HCT116 (cell line): ENCODE data around the gene OR1F1. TPM values are rescaled to one million over a fixed set of nuclear protein-coding genes. Genes with fewer than 3 reads are reported as not detected.

Experiments used
- ATAC-seq: fragments of 200-7000 bp; cut with Tn5 transposase; 2 replicates; pipeline ENCODE4 v1.9.1; 2020; ENCODE audit warnings: mild to moderate bottlenecking, moderate library complexity
- BruUV-seq: library from RNA; stranded (reverse); fragments of 400-500 nt; replicated peaks from 2 replicates; lab custom pipeline; 2021; lab: Mats Ljungman, UMichigan
- CTCF ChIA-PET: fragments of 300-600 bp; sonication (Branson Sonifier 250); formaldehyde crosslinking; loops from one replicate; lab custom pipeline; 2021; ENCODE audit warnings: antibody characterized with exemption; lab: Charles Lee
- POLR2A ChIA-PET: fragments of 300-600, 350-600 bp; sonication (Branson Sonifier 250); formaldehyde crosslinking; loops from one replicate; lab custom pipeline; 2021; ENCODE audit warnings: antibody characterized with exemption; lab: Charles Lee
- RAD21 ChIA-PET, 2 experiments: fragments of 300-600 bp; sonication (Branson Sonifier 250); formaldehyde crosslinking; loops; one replicate each; lab custom pipeline; 2023; ENCODE audit warnings: low total read pairs in 2 of 2; ENCODE audit not compliant: uncharacterized antibody in 2 of 2, unreplicated experiment in 2 of 2, low non-redundant PET in 1 of 2; lab: Charles Lee
- DNase-seq: peaks from one replicate; pipeline ENCODE4 v3.0.0-alpha.2; 2010; ENCODE audit warnings: low read depth, low spot score
- H2AFZ ChIP-seq: fragments of 200-600 bp; shearing (Covaris generic), sonication (generic); 2 replicates; pipeline ENCODE4 v1.6.1; 2017; ENCODE audit warnings: low read depth, mixed run types, mixed read lengths, antibody characterized with exemption, low read length; ENCODE audit not compliant: poor library complexity, severe bottlenecking
- H3K27ac ChIP-seq: 2 replicates; pipeline ENCODE4 v1.5.1; 2012; ENCODE audit warnings: low read depth, low read length
- H3K27me3 ChIP-seq: fragments of 200-600 bp; sonication (generic); 2 replicates; pipeline ENCODE4 v1.6.1; 2016; ENCODE audit warnings: mixed run types, low read length, mixed read lengths; ENCODE audit not compliant: insufficient read depth
- H3K36me3 ChIP-seq, 2 experiments: fragments of 200-500 bp in 1 of 2; fragments of 200-600 bp in 1 of 2; sonication (Bioruptor generic) in 1 of 2; sonication (generic) in 1 of 2; 2 replicates each; pipeline versions ENCODE4 v1.5.1 to v1.6.1; 2014 to 2016; ENCODE audit warnings: low read length in 2 of 2, inconsistent platforms in 1 of 2, mixed read lengths in 1 of 2, mixed run types in 1 of 2; ENCODE audit not compliant: insufficient read depth in 2 of 2, control insufficient read depth in 1 of 2
- H3K4me1 ChIP-seq, 2 experiments: fragments of 200-600 bp in 1 of 2; sonication (generic) in 1 of 2; 2 replicates each; pipeline versions ENCODE4 v1.5.1 to v1.6.1; 2012 to 2017; ENCODE audit warnings: low read length in 2 of 2, inconsistent platforms in 1 of 2, mild to moderate bottlenecking in 1 of 2, mixed read lengths in 1 of 2, mixed run types in 1 of 2, moderate library complexity in 1 of 2; ENCODE audit not compliant: insufficient read depth in 2 of 2, control insufficient read depth in 1 of 2
- H3K4me2 ChIP-seq: fragments of 200-600 bp; sonication (generic); 2 replicates; pipeline ENCODE4 v1.6.1; 2017; ENCODE audit warnings: mixed run types, low read length, mixed read lengths
- H3K4me3 ChIP-seq, 2 experiments: fragments of 200-600 bp in 1 of 2; sonication (generic) in 1 of 2; replicated peaks in 1 of 2; 2 replicates each; pipeline ENCODE4 v1.5.1; 2011 to 2016; ENCODE audit warnings: low read length in 2 of 2, control low read depth in 1 of 2, low read depth in 1 of 2, mild to moderate bottlenecking in 1 of 2, mixed read lengths in 1 of 2, mixed run types in 1 of 2
- H3K79me2 ChIP-seq: fragments of 200-600 bp; sonication (generic); 2 replicates; pipeline ENCODE4 v1.6.1; 2017; ENCODE audit warnings: mild to moderate bottlenecking, mixed run types, low read length, moderate library complexity, mixed read lengths; ENCODE audit not compliant: insufficient read depth
- H3K9ac ChIP-seq: fragments of 200-600 bp; sonication (generic); 2 replicates; pipeline ENCODE4 v1.6.1; 2016; ENCODE audit warnings: low read length, mixed read lengths
- H3K9me2 ChIP-seq: fragments of 200-600 bp; sonication (generic), shearing (Covaris generic); 2 replicates; pipeline ENCODE4 v1.6.1; 2017; ENCODE audit warnings: mixed run types, mild to moderate bottlenecking, moderate library complexity; ENCODE audit not compliant: insufficient read depth
- H3K9me3 ChIP-seq, 2 experiments: fragments of 200-500 bp in 1 of 2; fragments of 200-600 bp in 1 of 2; sonication (Bioruptor generic) in 1 of 2; sonication (generic) in 1 of 2; 2 replicates each; pipeline ENCODE4 v1.6.1; 2014 to 2017; ENCODE audit warnings: low read length in 2 of 2, mixed read lengths in 2 of 2, inconsistent platforms in 1 of 2, low read depth in 1 of 2, mild to moderate bottlenecking in 1 of 2, mixed run types in 1 of 2, moderate library complexity in 1 of 2; ENCODE audit not compliant: control insufficient read depth in 1 of 2, insufficient read depth in 1 of 2
- H4K20me1 ChIP-seq: fragments of 200-600 bp; sonication (generic), shearing (Covaris generic); 2 replicates; pipeline ENCODE4 v1.6.1; 2017; ENCODE audit warnings: mixed run types, mild to moderate bottlenecking, moderate library complexity; ENCODE audit not compliant: insufficient read depth
- CBX3 ChIP-seq: IDR thresholded peaks from 2 replicates; pipeline ENCODE4 v1.6.1; 2012; ENCODE audit warnings: low read depth
- CEBPB ChIP-seq: IDR thresholded peaks from 2 replicates; pipeline ENCODE4 v1.6.1; 2012; ENCODE audit warnings: low read depth
- ELF1 ChIP-seq: IDR thresholded peaks from 2 replicates; pipeline ENCODE4 v1.6.1; 2012; ENCODE audit warnings: low read depth, borderline replicate concordance
- EZH2 ChIP-seq: fragments of 200-600 bp; sonication (generic); IDR thresholded peaks from 2 replicates; pipeline ENCODE4 v1.6.1; 2017; ENCODE audit warnings: antibody characterized with exemption, mixed run types
- POLR2AphosphoS5 ChIP-seq: IDR thresholded peaks from 2 replicates; pipeline ENCODE4 v1.6.1; 2011; ENCODE audit warnings: mild to moderate bottlenecking, low read depth, low read length, moderate library complexity
- RAD21 ChIP-seq: IDR thresholded peaks from 2 replicates; pipeline ENCODE4 v1.6.1; 2012; ENCODE audit warnings: low read depth, mild to moderate bottlenecking
- SIN3A ChIP-seq: IDR thresholded peaks from 2 replicates; pipeline ENCODE4 v1.6.1; 2012; ENCODE audit warnings: low read depth
- SP1 ChIP-seq: IDR thresholded peaks from 2 replicates; pipeline ENCODE4 v1.6.1; 2012; ENCODE audit warnings: low read depth
- intact Hi-C: fragments of 100-400 bp; cut with micrococcal nuclease; formaldehyde crosslinking; loops from 2 replicates; pipeline ENCODE4 v1.10.0; 2022
- total RNA-seq: library from RNA; stranded (reverse); gene quantifications from one replicate; pipeline ENCODE4 v1.2.1, GENCODE V29; 2021; ENCODE audit not compliant: unreplicated experiment
- TF ChIP-seq, protein P1 (sequence below): IDR thresholded peaks from 2 replicates; pipeline ENCODE4 v1.6.1; 2012
- TF ChIP-seq, protein P2 (sequence below): IDR thresholded peaks from 2 replicates; pipeline ENCODE4 v1.6.1; 2012

OR1F1 gene
- total RNA-seq, 1 experiment from 2014 or later: not detected

DNA sequence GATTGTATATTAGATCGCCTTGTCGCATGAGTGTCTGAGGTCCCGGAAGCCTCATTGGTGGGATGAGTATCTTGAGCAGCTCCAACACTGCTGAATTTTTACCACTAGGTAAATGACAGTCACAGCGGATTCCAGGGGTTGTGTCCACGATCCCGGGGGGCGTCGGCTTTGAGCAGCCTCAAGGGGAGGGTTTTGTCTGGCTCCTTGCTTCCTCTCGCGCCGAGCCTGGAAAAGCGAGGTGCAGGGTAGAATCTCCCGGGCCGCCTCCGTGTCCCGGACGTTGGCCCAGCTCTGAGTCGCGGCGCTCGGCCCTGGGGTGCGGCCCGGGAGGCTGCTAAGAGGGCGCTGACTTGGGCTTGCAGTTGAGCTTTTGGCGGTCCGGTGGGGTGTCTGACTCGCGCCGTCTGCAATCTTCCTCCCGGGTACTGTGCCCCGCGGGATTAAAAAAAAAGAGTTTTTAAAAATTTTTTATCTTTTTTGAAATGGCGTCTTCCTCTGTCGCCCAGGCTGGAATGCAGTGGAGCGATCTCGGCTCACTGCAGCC lies 4.5 kb downstream of the OR1F1 start:
- Histone ChIP-seq H3K9me2 (no peaks in the 10 kb centered on the region), H3K27me3 (no peaks in the 10 kb centered on the region), H3K9ac (no peak overlapping the region), H3K4me1 (peaks cover 2 to 26% of the 10 kb centered on the region in 2 experiments; a peak in 3 of 4 replicates), H4K20me1 (no peaks in the 10 kb centered on the region), H3K9me3 (no peaks in the 10 kb centered on the region; a peak in 1 of 4 replicates), H2AFZ (no peak overlapping the region), H3K4me2 (no peak overlapping the region), H3K4me3 (no peak overlapping the region), H3K27ac (no peak overlapping the region), H3K79me2 (no peaks in the 10 kb centered on the region), H3K36me3 (no peaks in the 10 kb centered on the region)
- no peak for TF ChIP-seq RAD21
- no peak for TF ChIP-seq CEBPB
- no peak for TF ChIP-seq CBX3
- TF ChIP-seq POLR2AphosphoS5: no peak
- TF ChIP-seq EZH2: no peak
- TF ChIP-seq, protein P1, sequence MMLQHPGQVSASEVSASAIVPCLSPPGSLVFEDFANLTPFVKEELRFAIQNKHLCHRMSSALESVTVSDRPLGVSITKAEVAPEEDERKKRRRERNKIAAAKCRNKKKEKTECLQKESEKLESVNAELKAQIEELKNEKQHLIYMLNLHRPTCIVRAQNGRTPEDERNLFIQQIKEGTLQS: no peak
- no peak for TF ChIP-seq SIN3A
- no peak for DNase-seq
- POLR2A ChIA-PET: interaction anchor here (1.9 kb wide), 1 partner anchor 21 kb away, joined by 7 read pairs; no protein-coding TSS in a partner anchor
- no peak for ATAC-seq
- intact Hi-C loops: no loop called here
- RAD21 ChIA-PET: interaction anchor here in 1 of 2 experiments (1.3 kb wide), 1 partner anchor 25 kb away, joined by 3 read pairs; no protein-coding TSS in a partner anchor
- no TSS peak for BruUV-seq
- CTCF ChIA-PET: no interaction called here

DNA sequence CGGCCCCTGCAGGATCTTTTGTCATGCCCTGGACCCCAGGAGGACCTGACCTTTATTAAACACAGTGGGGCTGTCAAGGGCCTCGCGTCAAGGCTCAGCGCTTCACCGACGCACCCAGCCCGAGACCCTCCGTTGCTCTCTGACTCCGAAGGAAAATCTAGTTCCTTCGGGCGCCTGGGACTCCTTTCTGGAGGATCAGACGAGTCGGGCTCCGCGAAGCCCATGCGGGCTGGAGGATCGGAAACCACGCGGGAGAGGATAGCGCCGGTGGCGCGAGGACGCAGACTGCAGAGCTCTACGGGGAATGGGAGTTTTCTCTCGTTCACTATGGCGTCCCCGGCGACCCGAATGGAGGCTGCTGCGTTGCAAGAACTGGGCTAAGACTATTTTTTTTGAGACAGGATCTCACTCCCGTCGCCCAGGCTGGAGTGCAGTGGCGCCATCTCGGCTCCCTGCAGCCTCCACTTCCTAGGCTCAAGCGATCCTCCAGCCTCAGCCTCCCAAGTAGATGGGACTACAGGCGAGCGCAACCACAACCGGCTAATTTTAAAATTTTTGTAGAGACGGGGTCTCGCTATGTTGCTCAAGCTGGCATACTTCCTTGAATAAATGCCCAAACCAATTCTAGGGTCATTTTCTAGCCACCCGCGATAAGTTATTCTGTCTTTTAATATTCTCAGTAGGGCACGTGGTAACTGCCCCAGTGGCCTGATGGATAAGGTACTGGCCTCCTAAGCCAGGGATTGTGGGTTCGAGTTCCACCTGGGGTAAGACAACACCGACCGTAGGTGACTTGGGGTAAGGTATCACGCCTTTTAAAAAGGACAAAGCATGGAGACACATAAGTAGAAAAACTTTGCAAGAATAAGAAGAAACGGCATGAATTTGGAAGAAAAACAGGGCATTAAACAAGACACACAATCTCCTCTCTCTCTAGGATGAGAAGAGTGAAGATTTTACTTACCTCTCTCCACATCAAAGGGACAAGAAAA lies 5.5 kb downstream of the OR1F1 start:
- BruUV-seq: no TSS peak
- ChIA-PET POLR2A (no interaction called here), CTCF (no interaction called here), RAD21 (no interaction called here)
- Histone ChIP-seq H3K4me2 (no peak overlapping the region), H4K20me1 (no peaks in the 10 kb centered on the region), H3K9me2 (no peaks in the 10 kb centered on the region), H3K4me1 (peaks cover 0 to 19% of the 10 kb centered on the region in 2 experiments; a peak in 3 of 4 replicates), H3K9ac (no peak overlapping the region), H3K9me3 (no peaks in the 10 kb centered on the region; a peak in 1 of 4 replicates), H3K27ac (no peak overlapping the region), H3K4me3 (no peak overlapping the region), H3K36me3 (no peaks in the 10 kb centered on the region), H3K79me2 (no peaks in the 10 kb centered on the region), H3K27me3 (peaks cover 5% of the 10 kb centered on the region; the same call in 1 of the 2 replicates), H2AFZ (no peak overlapping the region)
- ATAC-seq (peak; percentile 16; the same call in 1 of the 2 replicates), DNase-seq (no peak)
- intact Hi-C loops: loop anchor here (1.0 kb wide), 1 partner anchor 31 kb away; no protein-coding TSS in a partner anchor
- TF ChIP-seq, protein P2, sequence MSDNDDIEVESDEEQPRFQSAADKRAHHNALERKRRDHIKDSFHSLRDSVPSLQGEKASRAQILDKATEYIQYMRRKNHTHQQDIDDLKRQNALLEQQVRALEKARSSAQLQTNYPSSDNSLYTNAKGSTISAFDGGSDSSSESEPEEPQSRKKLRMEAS: peak; percentile 62; the same call in 1 of the 2 replicates
- TF ChIP-seq SP1 (no peak), CEBPB (no peak), ELF1 (no peak)
- TF ChIP-seq, protein P1: peak; percentile 76; the same call in 1 of the 2 replicates
